ENCODE data around the gene LRRC71.
A peak's percentile ranks its signal among the peaks of the same experiment; 100 is the strongest.
"Not testable (repeated sequence)": the region's sequence is repeated elsewhere in the genome, so short reads cannot be mapped to it uniquely, and the experiment has no call there.

LRRC71 gene

DNA sequence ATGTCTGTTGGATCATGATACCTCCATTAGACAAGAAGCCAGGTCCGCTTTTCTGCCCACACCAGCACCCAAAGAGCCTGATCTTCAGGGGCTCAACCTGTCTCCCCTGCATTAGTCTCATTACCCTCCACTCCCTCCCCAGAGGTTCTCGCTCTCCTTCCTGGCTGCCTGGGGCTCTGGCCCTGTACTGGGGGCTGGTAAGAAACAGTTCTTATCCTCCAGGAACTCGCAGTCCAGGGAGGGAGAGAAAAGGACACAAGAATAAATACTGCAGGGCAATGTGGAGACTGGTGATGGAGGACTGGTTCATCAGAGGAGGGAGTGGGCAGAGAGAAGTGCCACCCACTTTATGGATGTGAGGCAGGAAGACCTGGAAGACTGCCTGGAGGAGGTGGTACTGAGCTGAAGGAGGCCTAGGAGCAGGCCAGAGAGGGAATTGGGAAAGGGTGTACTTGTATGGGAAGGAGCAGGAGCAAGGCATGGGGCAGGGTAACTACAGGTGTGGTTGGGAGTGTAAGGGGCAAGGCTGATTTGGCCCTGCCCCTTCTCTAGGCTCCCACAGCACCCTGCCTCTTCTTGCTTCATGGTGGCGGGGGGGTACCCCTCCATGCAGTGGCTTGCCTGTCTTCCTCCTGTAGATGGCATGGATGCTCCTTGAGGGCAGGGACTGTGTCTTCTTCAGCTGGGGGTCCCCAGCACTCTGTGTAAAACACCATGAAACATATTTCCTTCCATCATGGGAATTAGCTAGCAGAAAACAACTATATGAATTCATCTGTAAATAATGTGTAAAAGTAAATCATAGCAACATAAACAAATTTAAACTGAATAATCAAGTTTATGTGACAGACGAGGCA is 5.0 kb downstream of the LRRC71 start:
- no peak overlapping the region for H3K4me3 ChIP-seq (ENCODE audit: low read depth, low read length)
- TF ChIP-seq, protein P1, sequence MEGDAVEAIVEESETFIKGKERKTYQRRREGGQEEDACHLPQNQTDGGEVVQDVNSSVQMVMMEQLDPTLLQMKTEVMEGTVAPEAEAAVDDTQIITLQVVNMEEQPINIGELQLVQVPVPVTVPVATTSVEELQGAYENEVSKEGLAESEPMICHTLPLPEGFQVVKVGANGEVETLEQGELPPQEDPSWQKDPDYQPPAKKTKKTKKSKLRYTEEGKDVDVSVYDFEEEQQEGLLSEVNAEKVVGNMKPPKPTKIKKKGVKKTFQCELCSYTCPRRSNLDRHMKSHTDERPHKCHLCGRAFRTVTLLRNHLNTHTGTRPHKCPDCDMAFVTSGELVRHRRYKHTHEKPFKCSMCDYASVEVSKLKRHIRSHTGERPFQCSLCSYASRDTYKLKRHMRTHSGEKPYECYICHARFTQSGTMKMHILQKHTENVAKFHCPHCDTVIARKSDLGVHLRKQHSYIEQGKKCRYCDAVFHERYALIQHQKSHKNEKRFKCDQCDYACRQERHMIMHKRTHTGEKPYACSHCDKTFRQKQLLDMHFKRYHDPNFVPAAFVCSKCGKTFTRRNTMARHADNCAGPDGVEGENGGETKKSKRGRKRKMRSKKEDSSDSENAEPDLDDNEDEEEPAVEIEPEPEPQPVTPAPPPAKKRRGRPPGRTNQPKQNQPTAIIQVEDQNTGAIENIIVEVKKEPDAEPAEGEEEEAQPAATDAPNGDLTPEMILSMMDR (IDR thresholded peaks at IDR 0.05; ENCODE audit: low read depth, low read length), result no peak
- in situ Hi-C loops (cut with HindIII; ENCODE audit: low sequenced_read_pairs), result no loop called here
- DNase-seq (ENCODE audit: low read depth, low spot score), result no peak

DNA sequence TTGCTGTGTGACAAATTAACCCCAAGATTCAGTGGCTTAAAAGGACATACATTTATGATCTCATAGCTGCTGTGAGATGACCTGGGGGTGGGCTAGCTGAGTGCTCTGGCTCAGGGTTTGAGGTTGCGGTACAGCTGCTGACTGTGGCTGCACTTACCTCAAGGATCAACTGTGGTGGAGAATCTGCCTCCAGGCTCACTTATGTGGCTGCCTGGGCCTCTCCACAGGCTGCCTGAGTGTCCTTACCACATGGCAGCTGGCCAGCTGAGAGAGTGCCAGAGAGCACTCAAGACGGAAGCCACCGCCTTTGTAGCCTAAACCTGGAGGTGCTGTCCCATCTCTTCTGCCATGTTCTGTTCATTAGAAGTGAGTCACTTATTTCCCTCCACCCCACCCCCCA is 5.7 kb downstream of the LRRC71 start:
- no peak overlapping the region for H3K4me3 ChIP-seq (ENCODE audit: low read depth, low read length)
- in situ Hi-C loops (cut with HindIII; ENCODE audit: low sequenced_read_pairs), result no loop called here
- TF ChIP-seq, protein P1 (IDR thresholded peaks at IDR 0.05; ENCODE audit: low read depth, low read length), result no peak
- DNase-seq (ENCODE audit: low read depth, low spot score), result peak; percentile 83

DNA sequence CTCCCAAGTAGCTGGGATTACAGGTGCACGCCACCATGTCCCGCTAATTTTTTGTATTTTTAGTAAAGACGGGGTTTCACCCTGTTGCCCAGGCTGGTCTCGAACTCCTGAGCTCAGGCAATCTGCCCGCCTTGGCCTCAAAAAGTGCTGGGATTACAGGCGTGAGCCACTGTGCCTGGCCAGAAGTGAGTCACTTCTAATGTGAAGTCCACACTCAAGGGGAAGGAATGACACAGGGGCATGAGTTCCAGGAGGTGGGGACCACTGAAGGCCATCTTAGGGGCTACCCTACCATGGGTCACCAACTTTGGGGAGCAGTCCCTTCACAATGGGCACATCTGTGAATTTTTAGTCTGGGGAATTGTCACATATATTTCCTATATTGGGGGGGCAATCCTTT is 6.3 kb downstream of the LRRC71 start:
- in situ Hi-C loops (cut with HindIII; ENCODE audit: low sequenced_read_pairs); H3K4me3 ChIP-seq (ENCODE audit: low read depth, low read length); DNase-seq (ENCODE audit: low read depth, low spot score): not testable (repeated sequence)

DNA sequence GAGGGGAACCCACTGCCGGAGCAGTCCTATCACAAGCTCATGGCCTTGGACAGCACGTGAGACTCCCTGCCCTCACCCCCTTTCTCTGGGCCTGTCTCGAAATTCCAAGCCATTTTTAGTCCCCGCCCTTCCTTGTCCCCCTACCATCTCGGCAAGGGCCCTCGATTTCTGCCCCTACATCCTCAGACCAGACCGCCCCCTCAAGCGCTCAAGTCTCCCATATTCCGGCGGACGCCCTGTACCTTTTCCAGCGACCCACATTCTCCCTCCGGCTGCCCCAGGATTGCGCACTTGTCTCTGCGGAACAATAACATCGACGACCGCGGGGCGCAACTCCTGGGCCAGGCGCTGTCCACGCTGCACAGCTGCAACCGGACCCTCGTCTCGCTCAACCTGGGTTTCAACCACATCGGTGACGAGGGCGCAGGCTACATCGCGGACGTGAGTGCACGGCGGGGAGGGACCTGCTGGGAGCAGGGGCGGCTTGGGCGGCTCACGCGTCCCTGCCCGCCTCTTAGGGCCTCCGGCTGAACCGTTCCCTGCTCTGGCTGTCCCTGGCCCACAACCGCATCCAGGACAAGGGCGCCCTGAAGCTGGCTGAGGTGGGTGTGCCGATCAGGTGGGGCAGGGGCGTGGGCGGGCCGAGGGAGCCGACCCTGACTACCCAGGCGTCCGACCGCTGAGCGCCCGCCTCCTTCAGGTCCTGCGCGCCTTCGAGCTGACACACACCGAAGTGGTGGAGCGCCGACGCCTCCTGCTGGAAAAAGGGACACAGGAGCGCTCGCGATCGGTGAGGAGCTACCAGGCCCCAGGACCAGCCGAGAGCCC is 7.0 kb downstream of the LRRC71 start:
- TF ChIP-seq, protein P1 (IDR thresholded peaks at IDR 0.05; ENCODE audit: low read depth, low read length), result peak; percentile 77
- peak overlapping the region; percentile 25 for H3K4me3 ChIP-seq (ENCODE audit: low read depth, low read length)
- in situ Hi-C loops (cut with HindIII; ENCODE audit: low sequenced_read_pairs), result no loop called here
- DNase-seq (ENCODE audit: low read depth, low spot score), result peak; percentile 70

DNA sequence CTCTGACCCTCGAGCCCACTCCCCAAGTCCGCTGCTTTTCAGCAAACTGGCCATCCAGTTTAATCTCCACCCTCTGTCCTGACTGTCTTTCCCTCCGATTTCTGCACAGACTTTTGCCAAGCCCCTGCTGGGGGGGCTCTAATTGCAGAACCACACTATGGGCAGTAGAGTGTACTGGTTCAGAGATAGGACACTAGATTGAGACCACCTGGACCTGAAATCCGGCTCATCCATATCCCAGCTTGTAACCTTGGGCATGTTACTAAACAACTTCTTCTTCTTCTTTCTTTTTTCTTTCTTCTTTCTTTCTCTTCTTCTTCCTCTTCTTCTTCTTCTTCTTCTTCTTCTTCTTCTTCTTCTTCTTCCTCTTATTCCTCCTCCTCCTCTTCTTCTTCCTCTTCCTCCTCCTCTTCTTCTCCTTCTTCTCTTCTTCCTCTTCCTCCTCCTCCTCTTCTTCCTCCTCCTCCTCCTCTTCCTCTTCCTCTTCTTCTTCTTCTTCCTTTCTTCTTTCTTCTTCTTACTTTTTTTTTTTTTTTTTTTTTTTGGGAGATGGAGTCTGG is 7.7 kb downstream of the LRRC71 start:
- TF ChIP-seq, protein P1 (IDR thresholded peaks at IDR 0.05; ENCODE audit: low read depth, low read length), result no peak
- H3K4me3 ChIP-seq (ENCODE audit: low read depth, low read length), result no peak overlapping the region
- DNase-seq (ENCODE audit: low read depth, low spot score), result no peak
- in situ Hi-C loops (cut with HindIII; ENCODE audit: low sequenced_read_pairs), result no loop called here

DNA sequence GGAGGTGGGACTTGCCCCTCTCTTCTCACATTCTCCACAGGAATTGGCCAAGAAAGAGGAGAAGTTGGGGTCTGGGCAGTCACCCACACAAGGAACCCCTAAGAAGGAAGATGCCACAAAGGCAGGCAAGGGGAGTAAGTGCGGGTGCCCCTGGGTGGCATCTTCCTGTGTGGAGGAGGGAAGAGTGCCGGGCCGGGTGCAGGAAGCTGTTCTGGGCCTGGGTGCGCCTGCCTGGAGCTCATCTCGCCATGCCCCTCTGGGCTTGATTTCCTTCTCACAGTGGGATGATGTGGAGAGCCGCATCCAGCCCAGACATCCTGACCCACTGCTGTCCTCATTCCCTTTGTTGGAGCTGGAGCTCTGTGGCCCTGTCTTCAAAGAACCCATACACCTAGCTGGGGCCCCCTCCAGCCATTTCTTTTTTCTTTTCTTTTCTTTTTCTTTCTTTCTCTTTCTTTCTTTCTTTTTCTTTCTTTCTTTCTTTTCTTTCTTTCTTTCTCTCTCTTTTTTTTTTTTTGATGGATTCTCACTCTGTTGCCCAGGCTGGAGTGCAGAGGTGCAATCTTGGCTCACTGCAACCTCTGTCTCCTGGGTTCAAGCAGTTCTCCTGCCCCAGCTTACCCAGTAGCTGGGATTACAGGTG is 9.3 kb downstream of the LRRC71 start:
- in situ Hi-C loops (cut with HindIII; ENCODE audit: low sequenced_read_pairs), result no loop called here
- no peak for DNase-seq (ENCODE audit: low read depth, low spot score)
- TF ChIP-seq, protein P1 (IDR thresholded peaks at IDR 0.05; ENCODE audit: low read depth, low read length), result no peak
- no peak overlapping the region for H3K4me3 ChIP-seq (ENCODE audit: low read depth, low read length)
